HEK293 (cell line): ENCODE measurements around the gene LPAR2.

Experiments used
- TRIM28 ChIP-seq: IDR thresholded peaks from 2 replicates; pipeline ENCODE4 v1.6.1; 2011; ENCODE audit warnings: low read length, control low read depth, borderline replicate concordance
- ZNF558 ChIP-seq: fragments of 450-650 bp; formaldehyde crosslinking; IDR thresholded peaks from 2 replicates; pipeline ENCODE4 v1.5.1; 2016; ENCODE audit warnings: missing biosample characterization, missing genetic modification characterization

GRCh38 chr19:19662344-19662743 is 34.3 kb upstream of the LPAR2 start:
- TF ChIP-seq ZNF558 (no peak), TRIM28 (no peak)
